Upper lobe of left lung (tissue), 6 donors: Measurements from ENCODE around the gene PRF1. TPM values are rescaled to one million over a fixed set of nuclear protein-coding genes. Genes with fewer than 3 reads are reported as not detected.
A peak's percentile ranks its signal among the peaks of the same experiment; 100 is the strongest.

Experiments
- ATAC-seq, 2 donors: fragments of 200-7000 bp; cut with Tn5 transposase; one replicate each; pipeline ENCODE4 v1.9.1; 2022; ENCODE audit warnings: mild to moderate bottlenecking in 2 of 2, moderate library complexity in 2 of 2; ENCODE audit not compliant: low FRiP score in 2 of 2
- DNase-seq, 2 donors: peaks; one replicate each; pipeline ENCODE4 v3.0.0-alpha.2; 2019 to 2020
- H3K27ac ChIP-seq, 4 donors: fragments of 200-600 bp; sonication (generic); one replicate each; pipeline ENCODE4 v1.5.1; 2016 to 2019
- H3K27me3 ChIP-seq, 4 donors: fragments of 200-600 bp; sonication (generic); one replicate each; pipeline ENCODE4 v1.5.1; 2017 to 2019
- H3K36me3 ChIP-seq, 4 donors: fragments of 200-600 bp; sonication (generic); one replicate each; pipeline ENCODE4 v1.5.1; 2016 to 2019
- H3K4me1 ChIP-seq, 4 donors: fragments of 200-600 bp; sonication (generic); one replicate each; pipeline ENCODE4 v1.5.1; 2018 to 2019
- H3K4me3 ChIP-seq, 4 donors: fragments of 200-600 bp; sonication (generic); one replicate each; pipeline ENCODE4 v1.5.1; 2017 to 2019; ENCODE audit warnings: mild to moderate bottlenecking in 2 of 4, moderate library complexity in 1 of 4
- H3K9me3 ChIP-seq, 4 donors: fragments of 200-600 bp; sonication (generic); one replicate each; pipeline ENCODE4 v1.5.1; 2018 to 2019
- EP300 ChIP-seq, 4 donors: sonication (generic); formaldehyde crosslinking; IDR thresholded peaks; one replicate each; pipeline ENCODE4 v1.5.1; 2017; ENCODE audit warnings: antibody characterized with exemption in 4 of 4, control low read depth in 2 of 4
- POLR2A ChIP-seq, 4 donors: fragments of 450-650 bp; IDR thresholded peaks; one replicate each; pipeline ENCODE4 v1.5.1; 2016 to 2017; ENCODE audit warnings: antibody characterized with exemption in 4 of 4, mild to moderate bottlenecking in 2 of 4
- POLR2AphosphoS5 ChIP-seq, 2 donors: sonication (generic); formaldehyde crosslinking; IDR thresholded peaks; one replicate each; pipeline ENCODE4 v1.5.1; 2017; ENCODE audit warnings: antibody characterized with exemption in 2 of 2
- WGBS, 2 donors: methylation state at CpG; one replicate each; pipeline ENCODE4 v1.1.5; 2017 to 2018; 5-methylcytosine and 5-hydroxymethylcytosine counted together
- total RNA-seq, 6 donors: library from RNA; depleted of rRNA in 4 of 6; stranded (reverse); fragments of >200 nt in 4 of 6; gene quantifications; one replicate each; pipeline versions ENCODE4 v1.1.0 to v1.2.1, GENCODE V29; 2016 to 2021
- TF ChIP-seq, protein P1 (sequence below), 6 experiments: fragments of 450-650 bp in 4 of 6; fragments of 200-600 bp in 2 of 6; sonication (generic) in 2 of 6; IDR thresholded peaks; one replicate each; pipeline ENCODE4 v1.5.1; 2016 to 2019; ENCODE audit warnings: antibody characterized with exemption in 6 of 6
- donor health status: DM: no; HTN: no; CAD: no; lungs with moderate emphysema.
- donor health status: DM: no; HTN: yes; CAD: no; lungs with severe emphysema.

PRF1 gene
- total RNA-seq, 6 donors from 2014 or later, result 6.3 to 26.9 (median 15.9) TPM

- no peak overlapping the region for H3K4me3 ChIP-seq
- 77 to 83% methylated on average over 8 of the region's 8 CpGs for WGBS, 2 donors
- DNase-seq, result no peak
Measured at GRCh38 chr10:70587045-70587658, 15.4 kb downstream of the PRF1 start.

GRCh38 chr10:70586348-70586930 is 16.1 kb downstream of the PRF1 start:
- ATAC-seq (peak in 1 of 2 donors; percentile 41), DNase-seq (peak in 1 of 2 donors; percentile 13)
- 83 to 91% methylated on average over 8 of the region's 8 CpGs for WGBS, 2 donors
- H3K27ac ChIP-seq, result no peak overlapping the region
- H3K4me1 ChIP-seq, result peaks cover 30 to 55% (median 39%) of the 10 kb centered on the region in 4 donors
- no peaks in the 10 kb centered on the region for H3K27me3 ChIP-seq
- no peaks in the 10 kb centered on the region for H3K36me3 ChIP-seq
- H3K4me3 ChIP-seq, result no peak overlapping the region
- TF ChIP-seq, protein P1, sequence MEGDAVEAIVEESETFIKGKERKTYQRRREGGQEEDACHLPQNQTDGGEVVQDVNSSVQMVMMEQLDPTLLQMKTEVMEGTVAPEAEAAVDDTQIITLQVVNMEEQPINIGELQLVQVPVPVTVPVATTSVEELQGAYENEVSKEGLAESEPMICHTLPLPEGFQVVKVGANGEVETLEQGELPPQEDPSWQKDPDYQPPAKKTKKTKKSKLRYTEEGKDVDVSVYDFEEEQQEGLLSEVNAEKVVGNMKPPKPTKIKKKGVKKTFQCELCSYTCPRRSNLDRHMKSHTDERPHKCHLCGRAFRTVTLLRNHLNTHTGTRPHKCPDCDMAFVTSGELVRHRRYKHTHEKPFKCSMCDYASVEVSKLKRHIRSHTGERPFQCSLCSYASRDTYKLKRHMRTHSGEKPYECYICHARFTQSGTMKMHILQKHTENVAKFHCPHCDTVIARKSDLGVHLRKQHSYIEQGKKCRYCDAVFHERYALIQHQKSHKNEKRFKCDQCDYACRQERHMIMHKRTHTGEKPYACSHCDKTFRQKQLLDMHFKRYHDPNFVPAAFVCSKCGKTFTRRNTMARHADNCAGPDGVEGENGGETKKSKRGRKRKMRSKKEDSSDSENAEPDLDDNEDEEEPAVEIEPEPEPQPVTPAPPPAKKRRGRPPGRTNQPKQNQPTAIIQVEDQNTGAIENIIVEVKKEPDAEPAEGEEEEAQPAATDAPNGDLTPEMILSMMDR (IDR thresholded peaks at IDR 0.05), result no peak
- TF ChIP-seq EP300 (IDR thresholded peaks at IDR 0.05) (no peak), POLR2AphosphoS5 (IDR thresholded peaks at IDR 0.05) (no peak), POLR2A (IDR thresholded peaks at IDR 0.05) (no peak)
- no peaks in the 10 kb centered on the region for H3K9me3 ChIP-seq

More at GRCh38 chr10:70587045-70587658, 15.4 kb downstream of the PRF1 start:
- H3K36me3 ChIP-seq, result no peaks in the 10 kb centered on the region
- no peak overlapping the region for H3K27ac ChIP-seq
- peaks cover 30 to 55% (median 39%) of the 10 kb centered on the region in 4 donors for H3K4me1 ChIP-seq
- no peaks in the 10 kb centered on the region for H3K9me3 ChIP-seq
- H3K27me3 ChIP-seq, result no peaks in the 10 kb centered on the region
- no peak for ATAC-seq
- TF ChIP-seq POLR2A (IDR thresholded peaks at IDR 0.05), result no peak
- TF ChIP-seq POLR2AphosphoS5 (IDR thresholded peaks at IDR 0.05), result no peak
- TF ChIP-seq, protein P1 (IDR thresholded peaks at IDR 0.05), result no peak
- TF ChIP-seq EP300 (IDR thresholded peaks at IDR 0.05), result no peak

- 44 to 63% methylated on average over 6 to 8 of the region's 8 CpGs for WGBS, 2 donors
- H3K9me3 ChIP-seq, result no peaks in the 10 kb centered on the region
- DNase-seq (no peak), ATAC-seq (peak; percentile 18 to 60)
- no peaks in the 10 kb centered on the region for H3K27me3 ChIP-seq
- H3K27ac ChIP-seq, result peak overlapping the region in 2 of 4 donors; percentile 21 to 48
- no peaks in the 10 kb centered on the region for H3K36me3 ChIP-seq
- TF ChIP-seq EP300 (IDR thresholded peaks at IDR 0.05), result no peak
- TF ChIP-seq POLR2A (IDR thresholded peaks at IDR 0.05), result no peak
- TF ChIP-seq, protein P1 (IDR thresholded peaks at IDR 0.05), result no peak
- no peak for TF ChIP-seq POLR2AphosphoS5 (IDR thresholded peaks at IDR 0.05)
- H3K4me3 ChIP-seq, result no peak overlapping the region
- peaks cover 30 to 55% (median 39%) of the 10 kb centered on the region in 4 donors for H3K4me1 ChIP-seq
Measured at GRCh38 chr10:70585578-70586169, 16.9 kb downstream of the PRF1 start.

DNA sequence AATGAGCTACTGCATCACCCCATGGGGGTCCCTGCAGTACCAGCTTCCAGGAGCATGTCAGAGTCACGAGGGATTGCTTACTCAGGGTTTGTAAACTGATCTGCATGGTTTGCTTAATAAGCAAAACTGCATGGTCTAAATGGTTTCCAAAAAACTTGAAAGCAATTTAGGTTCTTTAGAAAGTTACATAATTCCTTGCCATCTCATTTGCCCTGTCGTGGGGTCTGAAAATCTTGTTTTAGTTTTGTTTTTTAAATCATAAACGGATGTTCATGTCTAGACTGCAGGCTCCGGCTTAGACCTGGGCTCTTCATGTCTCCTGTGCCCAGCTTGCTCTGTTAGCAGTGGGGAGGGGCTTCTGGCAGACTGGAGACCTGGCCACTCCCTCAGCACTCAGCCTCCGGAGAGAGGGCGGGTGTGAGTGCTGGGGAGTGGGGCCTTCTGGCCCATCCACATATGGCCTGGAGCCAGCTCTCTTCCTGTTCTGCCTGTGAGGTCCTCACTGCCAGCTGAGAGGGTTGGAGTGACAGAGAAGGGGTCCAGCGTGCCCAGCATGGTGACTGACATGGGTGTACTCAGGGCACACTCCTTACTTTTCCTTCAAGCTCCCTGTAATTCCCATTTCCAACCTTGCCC is 17.5 kb downstream of the PRF1 start:
- peak; percentile 59 to 68 for ATAC-seq

More for the DNA sequence above, 17.5 kb downstream of the PRF1 start:
- TF ChIP-seq POLR2AphosphoS5 (IDR thresholded peaks at IDR 0.05) (no peak), POLR2A (IDR thresholded peaks at IDR 0.05) (no peak), EP300 (IDR thresholded peaks at IDR 0.05) (no peak)
- TF ChIP-seq, protein P1 (IDR thresholded peaks at IDR 0.05), result no peak
- no peak overlapping the region for H3K4me3 ChIP-seq
- H3K36me3 ChIP-seq, result no peaks in the 10 kb centered on the region
- H3K27me3 ChIP-seq, result no peaks in the 10 kb centered on the region
- H3K27ac ChIP-seq, result peak overlapping the region in 2 of 4 donors; percentile 21 to 48
- no peaks in the 10 kb centered on the region for H3K9me3 ChIP-seq
- 16 to 22% methylated on average over 6 to 7 of the region's 7 CpGs for WGBS, 2 donors
- H3K4me1 ChIP-seq, result peaks cover 27 to 50% (median 36%) of the 10 kb centered on the region in 4 donors
- DNase-seq, result peak in 1 of 2 donors; percentile 83
